GM21526 (cell line): ENCODE data around the gene NUDT14.

Source experiments
- ATAC-seq: cut with Tn5 transposase; IDR thresholded peaks from one replicate; pipeline ENCODE4 v1.9.1; 2021; ENCODE audit warnings: moderate library complexity; ENCODE audit not compliant: unreplicated experiment, low FRiP score

NUDT14 gene

GRCh38 chr14:105138021-105138541 lies 43.0 kb downstream of the NUDT14 start:
- ATAC-seq, result no peak

GRCh38 chr14:105137481-105138020 lies 43.6 kb downstream of the NUDT14 start:
- ATAC-seq, result no peak

- no peak for ATAC-seq
Observed at GRCh38 chr14:105136401-105137322, 44.5 kb downstream of the NUDT14 start.

DNA sequence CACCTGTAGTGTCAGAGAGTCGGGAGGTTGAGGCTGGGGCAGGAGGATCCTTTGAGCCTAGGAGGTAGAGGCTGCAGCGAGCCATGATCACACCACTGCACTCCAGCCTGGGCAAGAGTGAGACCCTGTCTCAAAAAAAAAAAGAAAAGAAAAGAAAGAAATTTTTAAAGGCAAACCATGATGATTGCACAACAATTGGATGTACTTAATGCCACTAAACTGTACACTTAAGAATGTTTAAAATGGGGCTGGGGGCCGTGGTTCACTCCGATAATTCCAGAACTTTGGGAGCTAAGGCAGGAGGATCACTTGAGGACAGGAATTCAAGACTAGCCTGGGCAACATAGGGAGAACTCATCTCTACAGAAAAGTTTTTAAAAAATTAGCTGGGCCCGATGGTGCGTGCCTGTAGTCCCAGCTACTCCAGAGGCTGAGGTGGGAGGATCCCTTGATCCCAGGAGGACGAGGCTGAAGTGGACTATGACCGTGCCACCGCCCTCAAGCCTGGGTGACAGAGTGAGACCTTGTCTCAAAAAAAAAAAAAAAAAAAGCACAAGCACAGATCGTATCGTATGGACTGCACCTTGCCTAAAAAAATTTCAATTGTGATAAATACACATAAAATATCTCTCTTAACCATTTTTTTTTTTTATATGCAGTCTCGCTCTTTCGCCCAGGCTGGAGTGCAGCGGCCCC lies 45.3 kb downstream of the NUDT14 start:
- ATAC-seq, result no peak

DNA sequence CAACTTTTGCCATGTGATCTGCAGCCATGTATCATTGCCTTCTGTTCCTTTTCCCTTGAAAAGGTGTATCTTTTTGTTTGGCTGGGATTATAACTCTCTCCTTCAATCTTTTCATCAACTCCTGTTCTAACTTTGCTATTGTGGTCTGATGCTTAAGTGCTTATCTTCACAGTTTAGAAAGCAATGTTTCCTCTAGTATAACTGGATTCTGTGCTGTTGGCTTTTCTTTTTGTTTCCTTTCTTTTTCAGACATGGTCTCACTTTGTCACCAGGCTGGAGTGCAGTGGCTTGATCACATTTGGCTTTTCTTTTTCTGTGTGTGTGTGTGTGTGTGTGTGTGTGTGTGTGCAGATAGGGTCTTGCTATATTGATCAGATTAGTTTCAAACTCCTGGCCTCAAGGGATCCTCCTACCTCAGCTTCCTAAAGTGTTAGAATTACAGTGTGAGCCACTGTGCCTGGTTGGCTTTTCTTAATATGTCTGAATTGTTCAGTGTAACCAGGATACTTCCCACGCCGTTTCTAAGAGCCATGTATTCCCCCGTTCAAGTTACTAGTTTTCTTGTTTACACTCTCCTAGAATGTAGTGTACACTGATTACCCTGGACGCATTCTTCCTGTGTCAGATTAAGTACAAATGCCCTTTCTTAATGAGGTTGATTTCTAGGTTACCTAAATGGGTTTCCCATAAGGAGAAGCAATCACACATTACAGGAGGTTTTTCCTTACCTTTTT lies 48.0 kb downstream of the NUDT14 start:
- no peak for ATAC-seq

DNA sequence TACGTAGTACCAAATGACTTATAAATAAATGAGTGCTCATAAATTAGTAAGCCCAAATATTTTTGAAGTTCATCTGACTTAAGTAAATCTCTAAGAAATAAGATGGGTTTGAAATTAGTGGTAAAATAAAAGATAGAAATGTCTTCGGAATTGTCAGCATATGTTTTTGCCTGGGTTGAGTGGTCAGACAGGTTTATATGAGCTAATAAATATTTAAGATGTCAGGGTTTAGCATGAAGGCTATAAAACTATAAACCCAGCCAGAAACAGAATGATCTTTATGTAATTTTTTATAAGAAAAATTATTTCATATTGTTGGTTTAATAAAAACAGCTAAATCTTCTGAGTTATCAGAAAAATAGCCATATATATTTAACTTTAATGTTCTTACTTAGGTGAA lies 49.9 kb downstream of the NUDT14 start:
- no peak for ATAC-seq

DNA sequence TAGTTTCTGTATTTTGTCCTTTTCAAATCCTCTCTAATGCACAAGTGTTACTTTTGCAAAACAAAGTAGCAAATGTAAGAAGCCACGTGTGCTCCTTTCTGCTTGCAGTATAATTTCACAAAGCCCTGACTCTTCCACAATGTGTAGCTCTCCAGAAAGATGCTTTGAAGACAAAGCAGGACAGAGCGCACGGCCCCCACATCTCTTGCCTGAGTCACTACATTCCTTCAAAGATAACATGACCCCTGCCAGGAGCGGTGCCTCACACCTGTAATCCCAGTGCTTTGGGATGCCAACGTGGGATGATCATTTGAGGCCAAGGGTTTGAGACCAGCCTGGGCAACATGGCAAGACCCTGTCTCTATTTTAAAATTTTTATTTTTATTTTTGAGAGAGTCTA lies 53.1 kb downstream of the NUDT14 start:
- ATAC-seq, result no peak

- ATAC-seq, result no peak
Observed at GRCh38 chr14:105126981-105127329, 54.2 kb downstream of the NUDT14 start.

GRCh38 chr14:105126126-105126980 lies 54.8 kb downstream of the NUDT14 start:
- no peak for ATAC-seq

DNA sequence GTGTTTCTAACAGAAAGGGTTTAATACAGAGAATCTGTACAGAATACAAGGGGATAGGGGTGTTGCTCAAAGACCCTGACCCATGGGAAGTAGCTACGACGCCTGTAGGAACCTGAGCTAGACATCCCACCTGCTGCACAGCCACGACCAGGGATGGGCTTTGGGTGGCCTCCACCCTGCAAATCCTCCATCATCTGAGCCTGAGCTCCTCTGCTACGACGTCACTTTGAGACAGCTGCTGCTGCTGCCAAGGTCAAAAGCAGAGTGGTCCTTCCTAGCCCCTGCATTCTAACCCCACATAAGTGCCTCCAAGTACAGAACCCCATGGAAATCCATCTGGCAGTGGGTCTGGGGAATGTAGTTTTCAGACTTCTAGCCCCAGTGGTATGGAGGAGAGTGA lies 56.3 kb downstream of the NUDT14 start:
- no peak for ATAC-seq

GRCh38 chr14:105123981-105124765 lies 56.9 kb downstream of the NUDT14 start:
- ATAC-seq, result no peak

- no peak for ATAC-seq
Observed at GRCh38 chr14:105123064-105123665, 57.9 kb downstream of the NUDT14 start.
